ENCODE data around the gene SKIC2. TPM values are rescaled to one million over a fixed set of nuclear protein-coding genes. Genes with fewer than 3 reads are reported as not detected.

SKIC2 gene
- total and polyA plus RNA-seq, 7 experiments from 2014 or later, result 20.1 to 139 (median 93.2) TPM

DNA sequence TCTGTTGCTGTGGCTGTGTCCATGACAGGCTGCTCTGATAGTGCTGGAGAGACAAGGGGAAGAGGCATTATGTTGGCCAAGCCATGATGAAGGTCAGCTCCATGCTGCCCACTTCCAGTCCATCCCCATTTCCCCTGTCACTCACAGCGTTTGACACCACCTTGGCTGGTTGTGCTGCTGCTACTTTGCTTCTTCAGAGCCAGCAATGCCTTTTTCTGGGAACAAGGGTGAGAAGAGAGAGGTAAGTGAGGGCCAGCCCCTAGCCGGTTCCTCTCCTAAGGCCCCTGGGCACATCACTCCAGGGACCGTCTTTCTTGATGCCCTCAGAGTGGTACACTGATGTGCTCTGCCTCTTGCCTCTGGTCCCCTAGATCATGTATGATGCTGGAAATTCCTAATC is 2.2 kb upstream of the SKIC2 start:
- no peaks in the 10 kb centered on the region for H3K27me3 Mint-ChIP-seq
- Histone ChIP-seq H3K4me3 (ENCODE audit: low read length) (no peak overlapping the region), H3K4me1 (ENCODE audit: control insufficient read depth in 2 of 2, insufficient read depth in 2 of 2, low read length in 2 of 2) (peaks cover 18 to 20% of the 10 kb centered on the region in 2 donors), H3K9me3 (ENCODE audit: control insufficient read depth in 2 of 3, low read length in 3 of 3) (no peaks in the 10 kb centered on the region), H3K27me3 (ENCODE audit: control insufficient read depth in 2 of 2, insufficient read depth in 2 of 2, low read length in 2 of 2) (no peaks in the 10 kb centered on the region), H3K27ac (ENCODE audit: low read depth, low read length) (peak overlapping the region; percentile 99), H3K36me3 (ENCODE audit: control insufficient read depth in 2 of 3, insufficient read depth in 3 of 3, low read length in 3 of 3) (peaks cover 15 to 72% (median 25%) of the 10 kb centered on the region in 3 experiments)
- no peaks in the 10 kb centered on the region for H3K9me3 Mint-ChIP-seq
- intact Hi-C loops (cut with micrococcal nuclease), result loop anchor here (5.0 kb wide), 7 partner anchors 119 to 1744 kb away; partner anchors contain the start of genes AGPAT1 (in 1 of the 2), CSNK2B (in 1 of the 2), LY6G5B (in 1 of the 2) and PHF1 (in 1 of the 2)
- peak overlapping the region in 2 of 10 donors; percentile 91 to 100 for H3K4me3 Mint-ChIP-seq
- peaks cover 23 to 48% (median 39%) of the 10 kb centered on the region in 7 donors for H3K4me1 Mint-ChIP-seq
- POLR2A ChIA-PET, result interaction anchor here (1.4 to 6.1 kb wide), 2 partner anchors 16 to 121 kb away, joined by 4 to 108 read pairs; partner anchors contain the start of gene DXO
- DNase-seq, result no peak
- H3K36me3 Mint-ChIP-seq, result peaks cover 19 to 34% (median 23%) of the 10 kb centered on the region in 5 donors
- H3K27ac Mint-ChIP-seq, result peak overlapping the region in 4 of 9 donors; percentile 75 to 99 (median 94)
- no peak for ATAC-seq
- CTCF ChIA-PET, result no interaction called here

DNA sequence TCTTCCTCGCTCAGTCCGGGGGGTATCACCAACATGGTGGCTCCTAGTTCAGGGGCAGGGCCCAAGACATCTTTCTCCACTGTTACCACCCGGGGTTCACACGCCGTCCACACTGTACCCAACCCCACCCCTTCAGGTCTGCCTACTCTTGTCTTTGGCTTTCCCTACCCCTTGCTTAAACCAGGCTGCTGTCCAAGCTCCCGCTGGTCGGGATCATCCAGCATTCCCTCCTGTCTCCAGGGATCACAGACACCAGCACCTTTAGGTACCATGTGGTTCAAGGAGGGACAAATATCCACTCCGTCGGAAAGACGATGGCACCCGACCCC is 599 bp upstream of the SKIC2 start:
- H3K36me3 ChIP-seq (ENCODE audit: control insufficient read depth in 2 of 3, insufficient read depth in 3 of 3, low read length in 3 of 3), result peaks cover 15 to 72% (median 29%) of the 10 kb centered on the region in 3 experiments
- CTCF ChIA-PET, result no interaction called here
- Mint-ChIP-seq H3K27ac (peak overlapping the region; percentile 91 to 99 (median 97)), H3K4me1 (peaks cover 25 to 50% (median 39%) of the 10 kb centered on the region in 7 donors), H3K9me3 (no peaks in the 10 kb centered on the region), H3K36me3 (peaks cover 21 to 46% (median 26%) of the 10 kb centered on the region in 5 donors), H3K4me3 (peak overlapping the region; percentile 91 to 100 (median 97)), H3K27me3 (no peaks in the 10 kb centered on the region)
- intact Hi-C loops (cut with micrococcal nuclease), result loop anchor here (2.0 to 5.0 kb wide), 12 partner anchors 121 to 1746 kb away; partner anchors contain the start of genes AGPAT1 (in 2 of the 2), PRRC2A (in 2 of the 2), ATP6V1G2 (in 1 of the 2) and CSNK2B (in 1 of the 2)
- POLR2A ChIA-PET, result interaction anchor here (0.6 to 6.1 kb wide), 11 partner anchors 14 to 1224 kb away, joined by 3 to 108 read pairs (median 4); partner anchors contain the start of genes ABHD16A, BAG6, DDX39B and DXO
- H3K4me1 ChIP-seq (ENCODE audit: control insufficient read depth in 2 of 2, insufficient read depth in 2 of 2, low read length in 2 of 2), result peaks cover 18 to 20% of the 10 kb centered on the region in 2 donors
- H3K27ac ChIP-seq (ENCODE audit: low read depth, low read length), result peak overlapping the region; percentile 99
- no peak for ATAC-seq
- H3K9me3 ChIP-seq (ENCODE audit: control insufficient read depth in 2 of 3, low read length in 3 of 3), result no peaks in the 10 kb centered on the region
- peak overlapping the region; percentile 89 for H3K4me3 ChIP-seq (ENCODE audit: low read length)
- DNase-seq, result no peak
- no peaks in the 10 kb centered on the region for H3K27me3 ChIP-seq (ENCODE audit: control insufficient read depth in 2 of 2, insufficient read depth in 2 of 2, low read length in 2 of 2)

GRCh38 chr6:31961616-31962015 is 2.6 kb downstream of the SKIC2 start:
- Mint-ChIP-seq H3K27me3 (no peaks in the 10 kb centered on the region), H3K4me1 (peaks cover 23 to 50% (median 39%) of the 10 kb centered on the region in 7 donors), H3K27ac (peak overlapping the region in 6 of 9 donors; percentile 19 to 93 (median 56)), H3K4me3 (peak overlapping the region in 3 of 10 donors; percentile 44 to 73 (median 51)), H3K36me3 (peaks cover 9 to 48% (median 12%) of the 10 kb centered on the region in 5 donors), H3K9me3 (no peaks in the 10 kb centered on the region)
- CTCF ChIA-PET, result interaction anchor here (1.3 kb wide), 1 partner anchor 9 kb away, joined by 4 read pairs; no protein-coding TSS in a partner anchor
- no peak for ATAC-seq
- intact Hi-C loops (cut with micrococcal nuclease), result no loop called here
- Histone ChIP-seq H3K9me3 (ENCODE audit: control insufficient read depth in 2 of 3, low read length in 3 of 3) (no peaks in the 10 kb centered on the region), H3K4me1 (ENCODE audit: control insufficient read depth in 2 of 2, insufficient read depth in 2 of 2, low read length in 2 of 2) (peaks cover 18 to 20% of the 10 kb centered on the region in 2 donors), H3K36me3 (ENCODE audit: control insufficient read depth in 2 of 3, insufficient read depth in 3 of 3, low read length in 3 of 3) (peaks cover 15 to 68% (median 21%) of the 10 kb centered on the region in 3 experiments), H3K27ac (ENCODE audit: low read depth, low read length) (no peak overlapping the region), H3K27me3 (ENCODE audit: control insufficient read depth in 2 of 2, insufficient read depth in 2 of 2, low read length in 2 of 2) (no peaks in the 10 kb centered on the region), H3K4me3 (ENCODE audit: low read length) (no peak overlapping the region)
- DNase-seq, result no peak
- POLR2A ChIA-PET, result interaction anchor here (2.0 kb wide), 1 partner anchor 10 kb away, joined by 10 read pairs; the partner anchor contains the start of gene DXO

DNA sequence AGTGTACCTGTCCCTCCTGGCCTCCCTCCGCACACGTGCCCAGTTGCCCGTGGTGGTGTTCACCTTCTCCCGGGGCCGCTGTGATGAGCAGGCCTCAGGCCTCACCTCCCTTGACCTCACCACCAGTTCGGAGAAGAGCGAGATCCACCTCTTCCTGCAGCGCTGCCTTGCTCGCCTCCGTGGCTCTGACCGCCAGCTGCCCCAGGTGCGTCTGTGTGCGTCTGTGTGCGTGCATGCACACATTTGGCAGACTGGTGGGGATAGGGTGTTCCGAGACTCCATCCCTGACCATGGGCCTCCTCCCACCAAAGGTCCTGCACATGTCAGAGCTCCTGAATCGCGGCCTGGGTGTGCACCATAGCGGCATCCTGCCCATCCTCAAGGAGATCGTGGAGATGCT is 4.9 kb downstream of the SKIC2 start:
- intact Hi-C loops (cut with micrococcal nuclease), result no loop called here
- Histone ChIP-seq H3K27me3 (ENCODE audit: control insufficient read depth in 2 of 2, insufficient read depth in 2 of 2, low read length in 2 of 2) (no peaks in the 10 kb centered on the region), H3K4me1 (ENCODE audit: control insufficient read depth in 2 of 2, insufficient read depth in 2 of 2, low read length in 2 of 2) (peaks cover 9 to 11% of the 10 kb centered on the region in 2 donors), H3K36me3 (ENCODE audit: control insufficient read depth in 2 of 3, insufficient read depth in 3 of 3, low read length in 3 of 3) (peaks cover 21 to 82% (median 26%) of the 10 kb centered on the region in 3 experiments), H3K9me3 (ENCODE audit: control insufficient read depth in 2 of 3, low read length in 3 of 3) (no peaks in the 10 kb centered on the region), H3K27ac (ENCODE audit: low read depth, low read length) (no peak overlapping the region), H3K4me3 (ENCODE audit: low read length) (no peak overlapping the region)
- ATAC-seq (no peak), DNase-seq (no peak)
- Mint-ChIP-seq H3K4me3 (no peak overlapping the region), H3K36me3 (peaks cover 9 to 51% (median 17%) of the 10 kb centered on the region in 5 donors), H3K27ac (peak overlapping the region in 3 of 9 donors; percentile 36 to 51 (median 38)), H3K27me3 (no peaks in the 10 kb centered on the region), H3K9me3 (no peaks in the 10 kb centered on the region), H3K4me1 (peaks cover 17 to 30% (median 24%) of the 10 kb centered on the region in 7 donors)
- ChIA-PET POLR2A (interaction anchor here (0.5 to 1.2 kb wide), 3 partner anchors 8 to 303 kb away, joined by 3 to 5 read pairs (median 3); partner anchors contain the start of gene DXO), CTCF (interaction anchor here (0.7 kb wide), 1 partner anchor 12 kb away, joined by 3 read pairs; no protein-coding TSS in a partner anchor)

DNA sequence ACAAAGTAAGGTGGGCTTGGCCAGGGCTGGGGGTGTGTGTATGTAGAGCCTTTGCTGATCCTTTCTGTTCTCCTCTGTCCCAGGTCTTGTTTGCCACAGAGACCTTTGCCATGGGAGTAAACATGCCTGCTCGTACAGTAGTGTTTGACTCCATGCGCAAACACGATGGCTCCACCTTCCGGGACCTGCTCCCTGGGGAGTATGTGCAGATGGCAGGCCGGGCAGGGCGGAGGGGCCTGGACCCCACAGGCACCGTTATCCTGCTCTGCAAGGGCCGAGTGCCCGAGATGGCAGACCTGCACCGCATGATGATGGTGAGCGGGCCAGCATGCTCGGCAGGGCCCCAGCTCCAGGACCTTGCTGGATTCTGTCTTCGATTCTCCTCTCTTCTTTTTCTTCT is 6.7 kb downstream of the SKIC2 start:
- DNase-seq, result no peak

DNA sequence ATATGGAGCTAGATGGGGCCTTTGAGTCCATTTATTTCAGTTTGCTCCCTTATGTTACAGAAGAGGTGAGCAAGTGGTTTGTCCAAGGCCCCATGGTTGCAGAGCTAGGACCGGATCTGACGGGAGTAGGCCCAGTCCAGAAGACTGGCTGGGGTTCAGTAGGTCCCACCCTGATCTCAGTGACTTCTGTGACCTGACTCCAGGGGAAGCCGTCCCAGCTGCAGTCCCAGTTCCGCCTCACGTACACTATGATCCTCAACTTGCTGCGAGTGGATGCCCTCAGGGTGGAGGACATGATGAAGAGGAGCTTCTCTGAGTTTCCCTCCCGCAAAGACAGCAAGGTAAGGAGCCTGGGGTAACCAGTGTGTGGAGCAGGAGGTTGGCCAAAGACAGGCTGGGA is 7.5 kb downstream of the SKIC2 start:
- intact Hi-C loops (cut with micrococcal nuclease), result no loop called here
- H3K4me3 ChIP-seq (ENCODE audit: low read length), result no peak overlapping the region
- Mint-ChIP-seq H3K4me1 (peaks cover 13 to 25% (median 17%) of the 10 kb centered on the region in 7 donors), H3K9me3 (no peaks in the 10 kb centered on the region), H3K27me3 (no peaks in the 10 kb centered on the region), H3K4me3 (no peak overlapping the region), H3K36me3 (peaks cover 8 to 47% (median 23%) of the 10 kb centered on the region in 5 donors), H3K27ac (no peak overlapping the region)
- peaks cover 11 to 13% of the 10 kb centered on the region in 2 donors for H3K4me1 ChIP-seq (ENCODE audit: control insufficient read depth in 2 of 2, insufficient read depth in 2 of 2, low read length in 2 of 2)
- DNase-seq (no peak), ATAC-seq (no peak)
- H3K27ac ChIP-seq (ENCODE audit: low read depth, low read length), result no peak overlapping the region
- peaks cover 21 to 85% (median 30%) of the 10 kb centered on the region in 3 experiments for H3K36me3 ChIP-seq (ENCODE audit: control insufficient read depth in 2 of 3, insufficient read depth in 3 of 3, low read length in 3 of 3)
- H3K27me3 ChIP-seq (ENCODE audit: control insufficient read depth in 2 of 2, insufficient read depth in 2 of 2, low read length in 2 of 2), result no peaks in the 10 kb centered on the region
- no peaks in the 10 kb centered on the region for H3K9me3 ChIP-seq (ENCODE audit: control insufficient read depth in 2 of 3, low read length in 3 of 3)
- ChIA-PET POLR2A (no interaction called here), CTCF (interaction anchor here (0.6 to 0.7 kb wide), 2 partner anchors 282 to 1365 kb away, joined by 3 read pairs; no protein-coding TSS in a partner anchor)

More for the DNA sequence above, 6.7 kb downstream of the SKIC2 start:
- no peaks in the 10 kb centered on the region for H3K9me3 Mint-ChIP-seq
- peaks cover 9 to 50% (median 23%) of the 10 kb centered on the region in 5 donors for H3K36me3 Mint-ChIP-seq
- no peak overlapping the region for H3K27ac Mint-ChIP-seq
- no peaks in the 10 kb centered on the region for H3K9me3 ChIP-seq (ENCODE audit: control insufficient read depth in 2 of 3, low read length in 3 of 3)
- no peaks in the 10 kb centered on the region for H3K27me3 Mint-ChIP-seq
- peaks cover 3 to 5% of the 10 kb centered on the region in 2 donors for H3K4me1 ChIP-seq (ENCODE audit: control insufficient read depth in 2 of 2, insufficient read depth in 2 of 2, low read length in 2 of 2)
- no peaks in the 10 kb centered on the region for H3K27me3 ChIP-seq (ENCODE audit: control insufficient read depth in 2 of 2, insufficient read depth in 2 of 2, low read length in 2 of 2)
- peaks cover 21 to 93% (median 30%) of the 10 kb centered on the region in 3 experiments for H3K36me3 ChIP-seq (ENCODE audit: control insufficient read depth in 2 of 3, insufficient read depth in 3 of 3, low read length in 3 of 3)
- H3K4me3 Mint-ChIP-seq, result no peak overlapping the region
- ATAC-seq, result no peak
- no peak overlapping the region for H3K27ac ChIP-seq (ENCODE audit: low read depth, low read length)
- intact Hi-C loops (cut with micrococcal nuclease), result no loop called here
- peaks cover 13 to 26% (median 18%) of the 10 kb centered on the region in 7 donors for H3K4me1 Mint-ChIP-seq
- H3K4me3 ChIP-seq (ENCODE audit: low read length), result no peak overlapping the region
- POLR2A ChIA-PET, result interaction anchor here (0.6 kb wide), 1 partner anchor 166 kb away, joined by 3 read pairs; no protein-coding TSS in a partner anchor
- CTCF ChIA-PET, result no interaction called here

Data from naive thymus-derived CD4-positive, alpha-beta T cell (primary cell).